Colon (tissue), 2 donors: ENCODE results near the gene RERGL.
"Not testable (repeated sequence)": the region's sequence is repeated elsewhere in the genome, so short reads cannot be mapped to it uniquely, and the experiment has no call there.

ENCODE experiments used
- FAIRE-seq: peaks from 2 replicates; lab custom pipeline; 2012; peaks lifted over from hg19 to GRCh38; lab: Jason Lieb, UNC
- donor health status: control.
- donor health status: control.

Gene RERGL

GRCh38 chr12:18090093-18090492 lies at the start of gene RERGL:
RERGL (minus strand) TSS chr12:18090193; CDS start chr12:18090140, 53 bp downstream.
- no peak for FAIRE-seq

- FAIRE-seq, result no peak
Observed at GRCh38 chr12:18139254-18139653, 49.3 kb upstream of the RERGL start.

- FAIRE-seq, result no peak
Observed at GRCh38 chr12:18135509-18135908, 45.5 kb upstream of the RERGL start.

GRCh38 chr12:18135086-18135485 lies 45.1 kb upstream of the RERGL start:
- FAIRE-seq, result no peak

GRCh38 chr12:18130851-18131250 lies 40.9 kb upstream of the RERGL start:
- FAIRE-seq, result no peak

GRCh38 chr12:18123707-18124106 lies 33.7 kb upstream of the RERGL start:
- FAIRE-seq, result no peak

GRCh38 chr12:18120899-18121298 lies 30.9 kb upstream of the RERGL start:
- no peak for FAIRE-seq

- no peak for FAIRE-seq
Observed at GRCh38 chr12:18108611-18109010, 18.6 kb upstream of the RERGL start.

- no peak for FAIRE-seq
Observed at GRCh38 chr12:18103624-18104023, 13.6 kb upstream of the RERGL start.

GRCh38 chr12:18101043-18101442 lies 11.1 kb upstream of the RERGL start:
- FAIRE-seq, result no peak

- no peak for FAIRE-seq
Observed at GRCh38 chr12:18084080-18084479, 5.9 kb downstream of the RERGL start.

- FAIRE-seq, result no peak
Observed at GRCh38 chr12:18079541-18080246, 10.3 kb downstream of the RERGL start.

GRCh38 chr12:18074001-18074400 lies 16.0 kb downstream of the RERGL start:
- FAIRE-seq, result no peak

- FAIRE-seq, result no peak
Observed at GRCh38 chr12:18072723-18073122, 17.3 kb downstream of the RERGL start.

GRCh38 chr12:18071336-18071735 lies 18.7 kb downstream of the RERGL start:
- FAIRE-seq, result no peak

GRCh38 chr12:18068355-18068754 lies 21.6 kb downstream of the RERGL start:
- no peak for FAIRE-seq

GRCh38 chr12:18066666-18067065 lies 23.3 kb downstream of the RERGL start:
- no peak for FAIRE-seq

- not testable (repeated sequence) for FAIRE-seq
Observed at GRCh38 chr12:18062867-18063266, 27.1 kb downstream of the RERGL start.

- no peak for FAIRE-seq
Observed at GRCh38 chr12:18057051-18057450, 32.9 kb downstream of the RERGL start.

GRCh38 chr12:18054925-18055619 lies 34.9 kb downstream of the RERGL start:
- FAIRE-seq, result no peak

- no peak for FAIRE-seq
Observed at GRCh38 chr12:18045446-18045992, 44.5 kb downstream of the RERGL start.

- not testable (repeated sequence) for FAIRE-seq
Observed at GRCh38 chr12:18040060-18040742, 49.8 kb downstream of the RERGL start.
